GM19099 (cell line): Measurements from ENCODE around the gene RNF212.

Experiments
- POLR2A ChIP-seq: IDR thresholded peaks from 3 replicates; pipeline ENCODE4 v1.6.1; 2011; ENCODE audit warnings: low read depth; ENCODE audit not compliant: insufficient read length; ENCODE audit errors: extremely low read depth

The RNF212 gene

GRCh38 chr4:1124818-1125217 is 11.5 kb upstream of the RNF212 start:
- TF ChIP-seq POLR2A = no peak

GRCh38 chr4:1122505-1122904 is 9.1 kb upstream of the RNF212 start:
- no peak for TF ChIP-seq POLR2A

- no peak for TF ChIP-seq POLR2A
Measured at GRCh38 chr4:1116838-1117237, 3.5 kb upstream of the RNF212 start.

- TF ChIP-seq POLR2A = no peak
Measured at GRCh38 chr4:1115528-1116293, 2.3 kb upstream of the RNF212 start.

DNA sequence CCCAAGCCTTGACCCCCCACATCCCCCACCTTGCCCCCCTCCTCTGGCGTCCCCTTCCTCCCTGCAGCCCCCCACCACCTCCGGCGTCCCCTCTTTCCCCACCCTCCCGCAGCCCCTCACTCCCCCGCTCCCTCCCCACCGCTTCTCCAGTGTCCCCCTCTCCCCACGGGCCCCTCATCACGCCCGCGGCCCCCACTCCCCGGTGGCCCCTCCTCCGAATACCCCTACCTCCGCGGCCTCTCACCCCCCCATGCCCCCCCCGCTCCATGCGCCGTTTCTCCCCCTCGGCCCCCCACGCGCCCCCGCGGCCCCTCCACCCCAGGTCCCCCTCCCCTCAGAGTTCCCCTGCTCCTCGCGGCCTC is 562 bp downstream of the RNF212 start:
- TF ChIP-seq POLR2A = no peak

- TF ChIP-seq POLR2A = no peak
Measured at GRCh38 chr4:1112174-1112820, 1.1 kb downstream of the RNF212 start.

- TF ChIP-seq POLR2A = no peak
Measured at GRCh38 chr4:1111259-1111809, 2.0 kb downstream of the RNF212 start.

- TF ChIP-seq POLR2A = no peak
Measured at GRCh38 chr4:1109898-1110506, 3.4 kb downstream of the RNF212 start.

- TF ChIP-seq POLR2A = no peak
Measured at GRCh38 chr4:1109333-1109732, 4.0 kb downstream of the RNF212 start.

GRCh38 chr4:1105662-1106061 is 7.7 kb downstream of the RNF212 start:
- TF ChIP-seq POLR2A = no peak

GRCh38 chr4:1105067-1105466 is 8.3 kb downstream of the RNF212 start:
- no peak for TF ChIP-seq POLR2A

GRCh38 chr4:1104647-1105046 is 8.7 kb downstream of the RNF212 start:
- no peak for TF ChIP-seq POLR2A

GRCh38 chr4:1099684-1100335 is 13.6 kb downstream of the RNF212 start:
- TF ChIP-seq POLR2A = no peak

GRCh38 chr4:1099270-1099669 is 14.1 kb downstream of the RNF212 start:
- TF ChIP-seq POLR2A = no peak

- TF ChIP-seq POLR2A = no peak
Measured at GRCh38 chr4:1098311-1098925, 14.9 kb downstream of the RNF212 start.
